Measurements from ENCODE around the gene RAB7A. TPM values are rescaled to one million over a fixed set of nuclear protein-coding genes. Genes with fewer than 3 reads are reported as not detected.

RAB7A gene
- total RNA-seq, 1 experiment from 2014 or later = 172 TPM

- TF ChIP-seq CTCF (IDR thresholded peaks at IDR 0.05; ENCODE audit: unreplicated experiment) = no peak
- Mint-ChIP-seq H3K9me3 (ENCODE audit: unreplicated experiment) (no peaks in the 10 kb centered on the region), H3K36me3 (ENCODE audit: insufficient read depth, unreplicated experiment) (peaks cover 71% of the 10 kb centered on the region), H3K27me3 (ENCODE audit: insufficient read depth, unreplicated experiment) (no peaks in the 10 kb centered on the region), H3K4me1 (ENCODE audit: insufficient read depth, unreplicated experiment) (peaks cover 19% of the 10 kb centered on the region), H3K27ac (ENCODE audit: low read depth, unreplicated experiment) (peak overlapping the region; percentile 23), H3K4me3 (ENCODE audit: unreplicated experiment) (no peak overlapping the region)
- BruUV-seq (replicated peaks) = no TSS peak
- ChIA-PET CTCF (interaction anchor here (2.1 to 3.5 kb wide), 2 partner anchors 12 to 126 kb away, joined by 13 to 18 read pairs; no protein-coding TSS in a partner anchor), POLR2A (interaction anchor here (1.9 kb wide), 1 partner anchor 127 kb away, joined by 5 read pairs; no protein-coding TSS in a partner anchor)
- no peak for DNase-seq (ENCODE audit: unreplicated experiment)
- intact Hi-C loops (cut with micrococcal nuclease) = no loop called here
Measured at GRCh38 chr3:128807186-128807830, 81.3 kb downstream of the RAB7A start.

DNA sequence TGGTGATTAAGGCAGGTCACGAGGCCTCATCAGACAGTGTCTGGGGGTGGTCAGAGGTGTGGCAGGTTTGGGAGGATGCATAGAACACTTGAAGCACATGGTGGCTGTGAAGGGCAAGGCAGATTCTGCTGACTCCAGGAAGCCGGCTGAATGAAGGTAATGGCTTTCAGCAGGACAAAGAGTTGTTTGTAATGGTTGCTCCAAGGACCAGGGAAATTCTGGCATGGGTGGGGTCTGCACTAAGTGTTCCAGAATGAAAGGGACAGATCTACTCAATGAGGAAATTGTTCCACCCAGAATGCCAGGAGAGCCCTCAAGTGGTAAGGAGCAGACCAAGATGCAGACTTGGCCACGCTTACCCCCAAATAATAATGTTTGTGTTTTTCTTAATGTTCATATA is 82.7 kb downstream of the RAB7A start:
- intact Hi-C loops (cut with micrococcal nuclease) = no loop called here
- Mint-ChIP-seq H3K27ac (ENCODE audit: low read depth, unreplicated experiment) (no peak overlapping the region), H3K36me3 (ENCODE audit: insufficient read depth, unreplicated experiment) (peaks cover 79% of the 10 kb centered on the region), H3K4me1 (ENCODE audit: insufficient read depth, unreplicated experiment) (peaks cover 13% of the 10 kb centered on the region), H3K27me3 (ENCODE audit: insufficient read depth, unreplicated experiment) (no peaks in the 10 kb centered on the region), H3K4me3 (ENCODE audit: unreplicated experiment) (no peak overlapping the region), H3K9me3 (ENCODE audit: unreplicated experiment) (no peaks in the 10 kb centered on the region)
- no peak for TF ChIP-seq CTCF (IDR thresholded peaks at IDR 0.05; ENCODE audit: unreplicated experiment)
- BruUV-seq (replicated peaks) = no TSS peak
- POLR2A ChIA-PET = interaction anchor here (1.1 to 1.9 kb wide), 2 partner anchors 83 to 128 kb away, joined by 3 to 5 read pairs; partner anchors contain the start of gene RAB7A
- CTCF ChIA-PET = interaction anchor here (3.5 to 4.2 kb wide), 2 partner anchors 14 to 128 kb away, joined by 12 to 18 read pairs; no protein-coding TSS in a partner anchor
- DNase-seq (ENCODE audit: unreplicated experiment) = no peak

DNA sequence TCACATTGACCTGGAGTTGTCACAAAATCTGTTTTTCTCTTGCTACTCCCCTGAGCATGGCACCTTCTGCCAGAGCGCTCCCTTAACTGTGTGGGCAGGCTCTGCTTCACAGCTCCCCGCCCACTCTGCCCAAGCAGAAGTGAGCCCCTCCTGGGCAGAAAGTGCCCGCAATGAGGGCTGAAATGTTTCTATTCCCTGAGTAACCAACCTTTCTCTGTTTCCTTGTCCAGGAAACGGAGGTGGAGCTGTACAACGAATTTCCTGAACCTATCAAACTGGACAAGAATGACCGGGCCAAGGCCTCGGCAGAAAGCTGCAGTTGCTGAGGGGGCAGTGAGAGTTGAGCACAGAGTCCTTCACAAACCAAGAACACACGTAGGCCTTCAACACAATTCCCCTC is 87.1 kb downstream of the RAB7A start:
- Mint-ChIP-seq H3K27me3 (ENCODE audit: insufficient read depth, unreplicated experiment) (no peaks in the 10 kb centered on the region), H3K36me3 (ENCODE audit: insufficient read depth, unreplicated experiment) (peaks cover 82% of the 10 kb centered on the region), H3K9me3 (ENCODE audit: unreplicated experiment) (no peaks in the 10 kb centered on the region), H3K4me3 (ENCODE audit: unreplicated experiment) (no peak overlapping the region), H3K4me1 (ENCODE audit: insufficient read depth, unreplicated experiment) (no peaks in the 10 kb centered on the region), H3K27ac (ENCODE audit: low read depth, unreplicated experiment) (no peak overlapping the region)
- intact Hi-C loops (cut with micrococcal nuclease) = no loop called here
- no peak for DNase-seq (ENCODE audit: unreplicated experiment)
- no TSS peak for BruUV-seq (replicated peaks)
- ChIA-PET POLR2A (interaction anchor here (1.1 to 1.5 kb wide), 2 partner anchors 17 to 133 kb away, joined by 3 read pairs; no protein-coding TSS in a partner anchor), CTCF (no interaction called here)
- no peak for TF ChIP-seq CTCF (IDR thresholded peaks at IDR 0.05; ENCODE audit: unreplicated experiment)

DNA sequence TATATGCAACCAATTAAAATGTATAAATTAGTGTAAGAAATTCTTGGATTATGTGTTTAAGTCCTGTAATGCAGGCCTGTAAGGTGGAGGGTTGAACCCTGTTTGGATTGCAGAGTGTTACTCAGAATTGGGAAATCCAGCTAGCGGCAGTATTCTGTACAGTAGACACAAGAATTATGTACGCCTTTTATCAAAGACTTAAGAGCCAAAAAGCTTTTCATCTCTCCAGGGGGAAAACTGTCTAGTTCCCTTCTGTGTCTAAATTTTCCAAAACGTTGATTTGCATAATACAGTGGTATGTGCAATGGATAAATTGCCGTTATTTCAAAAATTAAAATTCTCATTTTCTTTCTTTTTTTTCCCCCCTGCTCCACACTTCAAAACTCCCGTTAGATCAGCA is 88.1 kb downstream of the RAB7A start:
- Mint-ChIP-seq H3K9me3 (ENCODE audit: unreplicated experiment) (no peaks in the 10 kb centered on the region), H3K4me3 (ENCODE audit: unreplicated experiment) (no peak overlapping the region), H3K4me1 (ENCODE audit: insufficient read depth, unreplicated experiment) (no peaks in the 10 kb centered on the region), H3K36me3 (ENCODE audit: insufficient read depth, unreplicated experiment) (peaks cover 81% of the 10 kb centered on the region), H3K27ac (ENCODE audit: low read depth, unreplicated experiment) (no peak overlapping the region), H3K27me3 (ENCODE audit: insufficient read depth, unreplicated experiment) (no peaks in the 10 kb centered on the region)
- no peak for DNase-seq (ENCODE audit: unreplicated experiment)
- TF ChIP-seq CTCF (IDR thresholded peaks at IDR 0.05; ENCODE audit: unreplicated experiment) = no peak
- no TSS peak for BruUV-seq (replicated peaks)
- ChIA-PET POLR2A (interaction anchor here (1.2 kb wide), 1 partner anchor 64 kb away, joined by 8 read pairs; no protein-coding TSS in a partner anchor), CTCF (no interaction called here)
- intact Hi-C loops (cut with micrococcal nuclease) = no loop called here
